NT2/D1 (cell line): Measurements from ENCODE around the gene ATP5MG.
"Not testable (repeated sequence)": the region's sequence is repeated elsewhere in the genome, so short reads cannot be mapped to it uniquely, and the experiment has no call there.

ENCODE experiments used
- SUZ12 ChIP-seq: IDR thresholded peaks from 2 replicates; pipeline ENCODE4 v1.6.1; 2011; ENCODE audit not compliant: insufficient read length, insufficient read depth; ENCODE audit errors: extremely low read depth
- YY1 ChIP-seq: IDR thresholded peaks from 2 replicates; pipeline ENCODE4 v1.6.1; 2011; ENCODE audit not compliant: insufficient read length, insufficient read depth
- ZNF274 ChIP-seq: IDR thresholded peaks from 2 replicates; pipeline ENCODE4 v1.6.1; 2011; ENCODE audit warnings: mild to moderate bottlenecking, low read depth, low read length

DNA sequence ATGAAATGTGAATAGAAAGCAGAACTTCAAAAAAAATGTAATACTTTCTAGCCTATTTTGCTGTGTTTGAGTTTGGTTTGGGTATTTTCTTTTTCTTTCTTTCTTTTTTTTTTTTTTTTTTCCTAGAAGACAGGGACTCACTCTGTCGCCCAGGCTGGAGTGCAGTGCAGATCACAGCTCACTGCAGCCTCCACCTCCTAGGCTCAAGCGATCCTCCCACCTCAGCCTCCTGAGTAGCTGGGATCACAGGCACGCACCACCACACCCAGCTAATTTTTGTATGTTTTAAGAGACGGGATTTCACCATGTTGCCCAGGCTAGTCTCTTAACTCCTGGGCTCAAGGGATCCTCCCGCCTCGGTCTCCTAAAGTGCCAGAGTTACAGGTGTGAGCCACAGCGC lies 1.2 kb downstream of the ATP5MG start:
- TF ChIP-seq YY1, ZNF274, SUZ12: not testable (repeated sequence)
